ENCODE results near the gene ZNF296. TPM values are rescaled to one million over a fixed set of nuclear protein-coding genes. Genes with fewer than 3 reads are reported as not detected.

The ZNF296 gene
- total RNA-seq, 1 experiment from 2014 or later, result not detected

GRCh38 chr19:45086480-45086879 lies 10.2 kb upstream of the ZNF296 start:
- Histone ChIP-seq H3K36me3 (peaks cover 57% of the 10 kb centered on the region), H3K9me3 (replicated peaks) (no peaks in the 10 kb centered on the region), H3K4me3 (no peak overlapping the region), H3K27ac (no peak overlapping the region), H3K4me1 (replicated peaks) (peaks cover 5% of the 10 kb centered on the region), H3K27me3 (replicated peaks) (no peaks in the 10 kb centered on the region)
- DNase-seq (ENCODE audit: low read depth in 1 of 2, low spot score in 2 of 2), result no peak

GRCh38 chr19:45082170-45082569 lies 5.9 kb upstream of the ZNF296 start:
- H3K4me1 ChIP-seq (replicated peaks), result peaks cover 12% of the 10 kb centered on the region
- no peak for DNase-seq (ENCODE audit: low read depth in 1 of 2, low spot score in 2 of 2)
- H3K36me3 ChIP-seq, result peaks cover 42% of the 10 kb centered on the region

GRCh38 chr19:45079911-45080370 lies 3.7 kb upstream of the ZNF296 start:
- Histone ChIP-seq H3K4me1 (replicated peaks) (peaks cover 16% of the 10 kb centered on the region), H3K4me3 (peak overlapping the region; percentile 77), H3K36me3 (peaks cover 32% of the 10 kb centered on the region), H3K9me3 (replicated peaks) (no peaks in the 10 kb centered on the region; the same call in 1 of the 2 replicates), H3K27ac (no peak overlapping the region), H3K27me3 (replicated peaks) (no peaks in the 10 kb centered on the region)
- DNase-seq (ENCODE audit: low read depth in 1 of 2, low spot score in 2 of 2), result no peak

More at GRCh38 chr19:45082170-45082569, 5.9 kb upstream of the ZNF296 start:
- Histone ChIP-seq H3K27ac (no peak overlapping the region), H3K4me3 (no peak overlapping the region), H3K27me3 (replicated peaks) (no peaks in the 10 kb centered on the region), H3K9me3 (replicated peaks) (no peaks in the 10 kb centered on the region)

GRCh38 chr19:45079063-45079910 lies 3.0 kb upstream of the ZNF296 start, which contains the start of gene GEMIN7:
TSS of gene GEMIN7 (plus strand) at chr19:45079260. CDS start at chr19:45090115, 10,855 bp downstream.
- peaks cover 16% of the 10 kb centered on the region for H3K4me1 ChIP-seq (replicated peaks)
- H3K4me3 ChIP-seq, result peak within 1 kb of the TSS; percentile 77
- H3K27me3 ChIP-seq (replicated peaks), result no peaks in the 10 kb centered on the region
- peak; percentile 74 to 78 for DNase-seq (ENCODE audit: low read depth in 1 of 2, low spot score in 2 of 2)
- no peaks in the 10 kb centered on the region; the same call in 1 of the 2 replicates for H3K9me3 ChIP-seq (replicated peaks)
- peak within 1 kb of the TSS; percentile 11; the same call in 1 of the 2 replicates for H3K27ac ChIP-seq
- peaks cover 26% of the 10 kb centered on the region for H3K36me3 ChIP-seq

- no peak for DNase-seq (ENCODE audit: low read depth in 1 of 2, low spot score in 2 of 2)
- Histone ChIP-seq H3K9me3 (replicated peaks) (no peaks in the 10 kb centered on the region; the same call in 1 of the 2 replicates), H3K4me3 (peak overlapping the region; percentile 77), H3K36me3 (peaks cover 26% of the 10 kb centered on the region), H3K4me1 (replicated peaks) (peaks cover 16% of the 10 kb centered on the region), H3K27me3 (replicated peaks) (no peaks in the 10 kb centered on the region), H3K27ac (no peak overlapping the region)
Measured at GRCh38 chr19:45078390-45079062, 2.2 kb upstream of the ZNF296 start.

- Histone ChIP-seq H3K27me3 (replicated peaks) (no peaks in the 10 kb centered on the region), H3K9me3 (replicated peaks) (no peaks in the 10 kb centered on the region; the same call in 1 of the 2 replicates), H3K36me3 (peaks cover 17% of the 10 kb centered on the region), H3K4me1 (replicated peaks) (peaks cover 16% of the 10 kb centered on the region), H3K4me3 (no peak overlapping the region), H3K27ac (no peak overlapping the region)
- DNase-seq (ENCODE audit: low read depth in 1 of 2, low spot score in 2 of 2), result no peak
Measured at GRCh38 chr19:45076851-45077730, 813 bp upstream of the ZNF296 start.

- H3K4me3 ChIP-seq, result no peak overlapping the region
- no peak for DNase-seq (ENCODE audit: low read depth in 1 of 2, low spot score in 2 of 2)
- no peaks in the 10 kb centered on the region for H3K27me3 ChIP-seq (replicated peaks)
Measured at GRCh38 chr19:45075301-45076028, 813 bp downstream of the ZNF296 start.

GRCh38 chr19:45074744-45075300 lies 1.5 kb downstream of the ZNF296 start:
- no peak overlapping the region for H3K4me3 ChIP-seq
- DNase-seq (ENCODE audit: low read depth in 1 of 2, low spot score in 2 of 2), result no peak
- no peaks in the 10 kb centered on the region for H3K27me3 ChIP-seq (replicated peaks)
- no peaks in the 10 kb centered on the region; the same call in 1 of the 2 replicates for H3K9me3 ChIP-seq (replicated peaks)
- peaks cover 16% of the 10 kb centered on the region for H3K36me3 ChIP-seq
- peaks cover 9% of the 10 kb centered on the region for H3K4me1 ChIP-seq (replicated peaks)
- H3K27ac ChIP-seq, result no peak overlapping the region

More at GRCh38 chr19:45075301-45076028, 813 bp downstream of the ZNF296 start:
- no peak overlapping the region for H3K27ac ChIP-seq
- no peaks in the 10 kb centered on the region; the same call in 1 of the 2 replicates for H3K9me3 ChIP-seq (replicated peaks)
- H3K4me1 ChIP-seq (replicated peaks), result peaks cover 15% of the 10 kb centered on the region
- H3K36me3 ChIP-seq, result peaks cover 9% of the 10 kb centered on the region

- no peak overlapping the region for H3K4me3 ChIP-seq
- H3K4me1 ChIP-seq (replicated peaks), result peaks cover 4% of the 10 kb centered on the region; the same call in 1 of the 2 replicates
- H3K9me3 ChIP-seq (replicated peaks), result no peaks in the 10 kb centered on the region; the same call in 1 of the 2 replicates
- H3K36me3 ChIP-seq, result peaks cover 33% of the 10 kb centered on the region
- H3K27ac ChIP-seq, result no peak overlapping the region
- no peaks in the 10 kb centered on the region for H3K27me3 ChIP-seq (replicated peaks)
- DNase-seq (ENCODE audit: low read depth in 1 of 2, low spot score in 2 of 2), result no peak
Measured at GRCh38 chr19:45071969-45072790, 4.1 kb downstream of the ZNF296 start.

GRCh38 chr19:45071545-45071938 lies 4.7 kb downstream of the ZNF296 start:
- no peak overlapping the region for H3K4me3 ChIP-seq
- H3K9me3 ChIP-seq (replicated peaks), result no peaks in the 10 kb centered on the region
- no peaks in the 10 kb centered on the region for H3K27me3 ChIP-seq (replicated peaks)
- DNase-seq (ENCODE audit: low read depth in 1 of 2, low spot score in 2 of 2), result no peak
- H3K4me1 ChIP-seq (replicated peaks), result peaks cover 4% of the 10 kb centered on the region; the same call in 1 of the 2 replicates
- H3K36me3 ChIP-seq, result peaks cover 39% of the 10 kb centered on the region
- H3K27ac ChIP-seq, result no peak overlapping the region

- Histone ChIP-seq H3K9me3 (replicated peaks) (no peaks in the 10 kb centered on the region), H3K27me3 (replicated peaks) (no peaks in the 10 kb centered on the region), H3K27ac (no peak overlapping the region), H3K4me1 (replicated peaks) (no peaks in the 10 kb centered on the region; the same call in 1 of the 2 replicates), H3K36me3 (peaks cover 41% of the 10 kb centered on the region), H3K4me3 (no peak overlapping the region)
- DNase-seq (ENCODE audit: low read depth in 1 of 2, low spot score in 2 of 2), result no peak
Measured at GRCh38 chr19:45070861-45071544, 5.3 kb downstream of the ZNF296 start.
